GM18519 (cell line): ENCODE data around the gene ANKRD13A.
"Not testable (repeated sequence)": the region's sequence is repeated elsewhere in the genome, so short reads cannot be mapped to it uniquely, and the experiment has no call there.

Experiments
- ATAC-seq: cut with Tn5 transposase; IDR thresholded peaks from one replicate; pipeline ENCODE4 v1.9.1; 2021; ENCODE audit warnings: mild to moderate bottlenecking, moderate library complexity; ENCODE audit not compliant: unreplicated experiment, low FRiP score

ANKRD13A gene

DNA sequence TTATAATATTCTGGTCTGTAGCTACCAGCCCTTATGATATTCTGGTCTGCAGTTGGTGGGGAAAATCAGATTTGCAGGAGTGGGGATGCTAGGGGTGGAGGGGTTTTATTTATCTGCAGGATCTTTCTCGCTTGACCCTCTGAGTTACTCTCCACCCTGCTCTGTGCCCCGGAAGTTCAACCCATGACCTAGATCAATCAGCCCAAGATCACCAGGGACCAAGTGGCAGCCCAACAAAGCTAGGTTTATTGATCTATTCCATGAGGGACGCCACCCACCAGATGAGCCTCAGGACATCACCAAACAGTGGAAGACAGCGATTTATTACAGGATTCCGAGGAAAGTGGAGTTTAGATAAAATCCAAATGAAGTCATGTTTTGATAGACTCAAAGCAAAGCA lies 74.9 kb downstream of the ANKRD13A start:
- ATAC-seq, result no peak

- ATAC-seq, result no peak
Observed at GRCh38 chr12:110075880-110076279, 76.7 kb downstream of the ANKRD13A start.

- ATAC-seq, result no peak
Observed at GRCh38 chr12:110077800-110078199, 78.6 kb downstream of the ANKRD13A start.

DNA sequence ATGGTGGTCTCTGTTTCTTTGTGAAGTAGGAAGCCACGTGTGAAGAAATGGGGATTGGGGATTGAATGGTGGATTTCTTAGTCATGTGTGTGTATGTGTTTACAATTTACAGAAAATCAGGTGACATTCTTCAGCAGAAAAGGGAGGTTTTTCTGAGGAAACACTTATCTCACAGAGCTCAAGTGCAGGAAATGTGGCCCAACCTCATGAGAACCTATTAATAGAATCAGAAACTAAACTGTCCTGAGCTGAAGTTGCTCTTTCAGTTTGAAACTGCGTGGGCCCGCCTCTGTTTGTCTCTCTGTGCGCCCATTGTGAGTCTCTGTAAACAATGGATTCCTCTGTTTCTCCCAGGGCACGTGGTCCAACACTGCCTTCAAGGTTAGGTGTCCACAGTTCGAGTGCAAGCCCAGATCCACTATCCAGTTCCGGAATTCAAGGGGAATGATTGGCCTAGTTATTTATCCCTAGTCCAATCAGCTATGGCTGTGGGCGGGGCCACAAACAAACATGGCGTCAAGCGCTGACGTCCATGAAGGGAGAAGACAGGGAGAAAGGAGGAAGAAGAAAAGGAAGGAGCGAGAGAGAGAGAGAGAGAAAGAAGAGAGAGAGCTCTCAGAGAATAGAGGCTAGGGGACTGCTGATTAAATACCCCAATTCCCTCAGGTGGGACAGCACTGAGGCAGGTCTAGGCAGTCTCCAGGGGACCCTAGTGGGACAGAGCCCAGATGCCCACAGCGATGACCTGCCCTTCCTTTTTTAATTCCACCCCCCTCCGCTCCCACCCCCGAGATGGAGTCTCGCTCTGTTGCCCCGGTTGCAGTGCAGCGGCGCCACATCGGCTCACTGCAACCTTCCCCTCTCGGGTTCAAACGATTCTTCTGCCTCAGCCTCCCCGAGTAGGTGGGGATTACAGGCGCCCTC lies 80.5 kb downstream of the ANKRD13A start:
- ATAC-seq, result peak; percentile 78

GRCh38 chr12:110080410-110080809 lies 81.2 kb downstream of the ANKRD13A start:
- ATAC-seq, result no peak

DNA sequence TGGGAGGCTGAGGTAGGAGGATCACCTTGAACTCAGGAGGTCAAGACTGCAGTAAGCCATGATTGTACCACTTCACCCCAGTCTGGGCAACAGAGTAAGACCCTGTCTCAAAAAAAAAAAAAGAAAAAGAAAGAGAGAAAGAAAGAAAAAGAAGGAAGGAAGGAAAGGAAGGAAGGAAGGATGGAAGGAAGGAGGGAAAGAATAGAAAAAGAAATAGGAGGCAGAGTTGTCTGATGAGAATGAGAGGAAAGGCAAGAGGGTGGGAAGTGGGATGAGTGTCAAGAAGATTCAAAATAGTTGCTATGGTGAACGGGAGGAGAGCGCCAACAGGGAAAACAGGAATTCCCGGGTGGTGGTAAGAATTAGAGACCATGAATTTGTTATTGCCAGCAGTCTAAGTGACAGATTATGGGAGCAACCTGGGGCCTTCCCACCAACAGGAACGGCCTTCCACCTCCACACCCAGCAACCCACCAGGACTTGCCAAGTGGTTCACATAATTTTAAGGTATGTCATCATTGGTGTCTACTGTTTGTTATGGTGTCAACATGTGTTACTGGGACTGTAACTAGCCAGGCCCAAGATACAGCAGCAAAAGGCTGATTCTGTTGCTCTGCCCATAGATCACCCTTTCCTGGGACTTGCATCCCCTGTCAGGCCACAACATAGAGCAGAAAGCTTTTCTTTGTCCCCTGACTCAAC lies 85.2 kb downstream of the ANKRD13A start:
- no peak for ATAC-seq

DNA sequence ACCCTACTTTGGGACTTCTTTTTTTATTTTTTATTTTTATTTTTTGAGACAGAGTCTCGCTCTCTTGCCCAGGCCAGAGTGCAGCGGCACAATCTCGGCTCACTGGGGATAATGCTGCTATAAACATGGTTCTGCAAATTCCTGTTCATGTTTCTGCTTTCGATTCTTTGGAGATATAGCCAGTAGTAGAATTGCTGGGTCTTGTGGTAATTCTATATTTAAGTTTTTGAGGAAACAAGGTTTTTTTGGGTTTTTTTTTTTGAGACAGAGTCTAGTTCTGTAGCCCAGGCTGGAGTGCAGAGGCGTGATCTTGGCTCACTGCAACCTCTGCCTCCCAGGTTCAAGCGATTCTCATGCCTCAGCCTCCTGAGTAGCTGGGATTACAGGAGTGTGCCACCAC lies 89.0 kb downstream of the ANKRD13A start:
- not testable (repeated sequence) for ATAC-seq

- ATAC-seq, result no peak
Observed at GRCh38 chr12:110088936-110089335, 89.7 kb downstream of the ANKRD13A start.
